Upper lobe of right lung (tissue), 1 donor: ENCODE measurements around the gene DNAJC5G. TPM values are rescaled to one million over a fixed set of nuclear protein-coding genes. Genes with fewer than 3 reads are reported as not detected.
"Not testable (repeated sequence)": the region's sequence is repeated elsewhere in the genome, so short reads cannot be mapped to it uniquely, and the experiment has no call there.

Source experiments
- ATAC-seq: fragments of 200-7000 bp; cut with Tn5 transposase; one replicate; pipeline ENCODE4 v1.9.1; 2020; ENCODE audit warnings: mild to moderate bottlenecking, moderate library complexity
- DNase-seq: peaks from one replicate; pipeline ENCODE4 v3.0.0-alpha.2; 2020
- H3K27ac ChIP-seq: fragments of 200-600 bp; one replicate; pipeline ENCODE4 v1.8.0; 2022
- H3K27me3 ChIP-seq: fragments of 200-600 bp; one replicate; pipeline ENCODE4 v1.8.0; 2022; ENCODE audit warnings: mild to moderate bottlenecking
- H3K36me3 ChIP-seq: fragments of 200-600 bp; one replicate; pipeline ENCODE4 v1.8.0; 2022
- H3K4me1 ChIP-seq: fragments of 200-600 bp; one replicate; pipeline ENCODE4 v1.8.0; 2022
- H3K4me3 ChIP-seq: fragments of 200-600 bp; one replicate; pipeline ENCODE4 v1.8.0; 2022; ENCODE audit warnings: mild to moderate bottlenecking
- H3K9me3 ChIP-seq: fragments of 200-600 bp; one replicate; pipeline ENCODE4 v1.8.0; 2022
- CTCF ChIP-seq: fragments of 200-600 bp; IDR thresholded peaks from one replicate; pipeline ENCODE4 v1.8.0; 2022; ENCODE audit warnings: antibody characterized with exemption
- intact Hi-C: fragments of 100-400 bp; cut with DNase I; formaldehyde crosslinking; loops from one replicate; pipeline ENCODE4 v1.11.0; 2022
- total RNA-seq: library from RNA; stranded (reverse); fragmentation: NEBNext Ultra II Directional; extraction: Animal tissue kit (Norgen Biotek cat#: 25700); gene quantifications from one replicate; pipeline ENCODE4 v1.2.1, GENCODE V29; 2021
- donor health status: DM: no; HTN: yes; CAD: no; lungs with severe emphysema.

DNAJC5G gene
- total RNA-seq, 1 donor from 2014 or later, result not detected

GRCh38 chr2:27294928-27295327 is 19.7 kb downstream of the DNAJC5G start:
- no peak for TF ChIP-seq CTCF
- no peaks in the 10 kb centered on the region for H3K36me3 ChIP-seq
- H3K4me1 ChIP-seq, result no peaks in the 10 kb centered on the region
- no peak for ATAC-seq
- intact Hi-C loops, result no loop called here
- no peaks in the 10 kb centered on the region for H3K9me3 ChIP-seq
- no peak for DNase-seq
- no peaks in the 10 kb centered on the region for H3K27me3 ChIP-seq
- H3K27ac ChIP-seq, result no peak overlapping the region
- no peak overlapping the region for H3K4me3 ChIP-seq

GRCh38 chr2:27296481-27296880 is 21.2 kb downstream of the DNAJC5G start:
- Histone ChIP-seq H3K27ac (no peak overlapping the region), H3K36me3 (no peaks in the 10 kb centered on the region), H3K9me3 (no peaks in the 10 kb centered on the region), H3K4me1 (no peaks in the 10 kb centered on the region), H3K4me3 (no peak overlapping the region), H3K27me3 (no peaks in the 10 kb centered on the region)
- ATAC-seq (peak; percentile 28), DNase-seq (no peak)
- no peak for TF ChIP-seq CTCF
- intact Hi-C loops, result no loop called here

GRCh38 chr2:27297195-27297594 is 22.0 kb downstream of the DNAJC5G start:
- no peaks in the 10 kb centered on the region for H3K36me3 ChIP-seq
- H3K4me1 ChIP-seq, result no peaks in the 10 kb centered on the region
- H3K27ac ChIP-seq, result no peak overlapping the region
- H3K9me3 ChIP-seq, result no peaks in the 10 kb centered on the region
- no peaks in the 10 kb centered on the region for H3K27me3 ChIP-seq
- no peak for TF ChIP-seq CTCF
- DNase-seq (no peak), ATAC-seq (no peak)
- intact Hi-C loops, result no loop called here
- no peak overlapping the region for H3K4me3 ChIP-seq

- Histone ChIP-seq H3K4me1 (no peaks in the 10 kb centered on the region), H3K27ac (no peak overlapping the region), H3K27me3 (no peaks in the 10 kb centered on the region), H3K9me3 (no peaks in the 10 kb centered on the region), H3K36me3 (no peaks in the 10 kb centered on the region), H3K4me3 (no peak overlapping the region)
- no peak for DNase-seq
- intact Hi-C loops, result no loop called here
- ATAC-seq, result peak; percentile 56
- no peak for TF ChIP-seq CTCF
These were observed 23.3 kb downstream of the DNAJC5G start for GRCh38 chr2:27298391-27299080.

- H3K4me1 ChIP-seq, H3K9me3 ChIP-seq, H3K27me3 ChIP-seq, H3K27ac ChIP-seq, ATAC-seq, H3K4me3 ChIP-seq, DNase-seq, H3K36me3 ChIP-seq, intact Hi-C loops: not testable (repeated sequence)
These were observed 25.4 kb downstream of the DNAJC5G start for GRCh38 chr2:27300606-27301005.

- Histone ChIP-seq H3K27ac (no peak overlapping the region), H3K4me1 (peaks cover 20% of the 10 kb centered on the region), H3K27me3 (peaks cover 30% of the 10 kb centered on the region), H3K36me3 (no peaks in the 10 kb centered on the region), H3K9me3 (no peaks in the 10 kb centered on the region), H3K4me3 (peak overlapping the region; percentile 47)
- ATAC-seq, result peak; percentile 83
- TF ChIP-seq CTCF, result peak; percentile 84
- DNase-seq, result peak; percentile 64
- intact Hi-C loops, result no loop called here
These were observed 28.1 kb downstream of the DNAJC5G start for GRCh38 chr2:27303093-27304025.
